Measurements from ENCODE around the gene FGF6. TPM values are rescaled to one million over a fixed set of nuclear protein-coding genes. Genes with fewer than 3 reads are reported as not detected.
"Not testable (repeated sequence)": the region's sequence is repeated elsewhere in the genome, so short reads cannot be mapped to it uniquely, and the experiment has no call there.

Gene FGF6
- total RNA-seq, 2 experiments from 2014 or later, result not detected

DNA sequence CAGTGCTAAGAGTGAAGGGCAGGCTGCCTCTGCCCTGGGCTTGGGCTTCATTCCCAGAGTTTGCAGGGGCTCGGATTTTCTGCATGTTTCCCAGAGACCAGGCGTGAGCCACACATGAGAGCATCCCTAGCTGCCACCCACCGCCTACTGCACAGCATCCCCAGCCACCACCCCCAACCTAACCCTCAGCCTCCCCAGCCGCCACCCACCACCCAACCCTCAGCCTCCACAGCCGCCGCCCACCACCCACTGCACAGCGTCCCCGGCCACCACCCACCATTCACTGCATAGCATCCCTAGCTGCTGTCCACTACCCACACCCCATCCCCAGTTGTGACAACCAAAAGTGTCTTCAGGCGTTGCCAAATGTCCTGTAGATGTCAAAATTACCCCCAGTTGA, 22.6 kb downstream of the FGF6 start:
- Mint-ChIP-seq H3K36me3 (no peaks in the 10 kb centered on the region), H3K27me3 (peaks cover 14% of the 10 kb centered on the region), H3K4me1 (no peaks in the 10 kb centered on the region), H3K4me3 (no peak overlapping the region), H3K27ac (no peak overlapping the region), H3K9me3 (ENCODE audit: low read depth) (no peaks in the 10 kb centered on the region)
- DNase-seq (no peak), ATAC-seq (no peak)
- CTCF ChIA-PET, result interaction anchor here (1.3 to 2.6 kb wide), 4 partner anchors 8 to 103 kb away, joined by 3 to 8 read pairs (median 4); no protein-coding TSS in a partner anchor

- Mint-ChIP-seq H3K36me3 (no peaks in the 10 kb centered on the region), H3K4me3 (no peak overlapping the region), H3K27me3 (peaks cover 18% of the 10 kb centered on the region), H3K9me3 (ENCODE audit: low read depth) (no peaks in the 10 kb centered on the region), H3K4me1 (no peaks in the 10 kb centered on the region), H3K27ac (no peak overlapping the region)
- CTCF ChIA-PET, result interaction anchor here (0.6 to 2.9 kb wide), 14 partner anchors 9 to 110 kb away, joined by 3 to 13 read pairs (median 4); no protein-coding TSS in a partner anchor
- DNase-seq, result no peak
- peak; percentile 66 for ATAC-seq
Measured at GRCh38 chr12:4421590-4422031, 24.0 kb downstream of the FGF6 start.

- H3K27ac Mint-ChIP-seq, result no peak overlapping the region
- peaks cover 31% of the 10 kb centered on the region for H3K27me3 Mint-ChIP-seq
- H3K4me1 Mint-ChIP-seq, result peaks cover 5% of the 10 kb centered on the region
- DNase-seq (no peak), ATAC-seq (no peak)
- H3K4me3 Mint-ChIP-seq, result no peak overlapping the region
- H3K36me3 Mint-ChIP-seq, result no peaks in the 10 kb centered on the region
- H3K9me3 Mint-ChIP-seq (ENCODE audit: low read depth), result no peaks in the 10 kb centered on the region
- CTCF ChIA-PET, result interaction anchor here (0.7 to 2.9 kb wide), 10 partner anchors 8 to 544 kb away, joined by 3 to 13 read pairs (median 3); no protein-coding TSS in a partner anchor
Measured at GRCh38 chr12:4420138-4420670, 25.4 kb downstream of the FGF6 start.

DNA sequence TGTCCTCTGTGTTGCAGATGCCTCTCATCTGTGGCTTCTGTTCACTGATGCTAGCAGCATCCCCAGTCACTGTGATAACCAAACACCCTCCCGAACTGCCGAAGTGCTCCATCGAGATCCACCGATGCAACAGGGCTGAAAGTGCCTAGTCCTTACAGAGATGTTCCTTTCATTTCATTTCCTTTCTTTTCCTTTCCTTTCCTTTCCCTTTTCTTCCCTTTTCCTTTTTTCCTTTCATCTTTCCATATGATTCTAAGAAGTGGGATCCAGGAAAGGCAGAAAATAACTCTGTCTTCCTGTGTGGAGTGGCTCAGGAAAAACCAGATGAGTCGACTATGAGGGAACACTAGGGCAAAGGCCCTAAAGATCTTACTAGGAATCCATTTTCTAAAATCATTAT, 26.7 kb downstream of the FGF6 start:
- ATAC-seq, result no peak
- DNase-seq, result no peak
- H3K27me3 Mint-ChIP-seq, result peaks cover 31% of the 10 kb centered on the region
- no peaks in the 10 kb centered on the region for H3K36me3 Mint-ChIP-seq
- H3K27ac Mint-ChIP-seq, result no peak overlapping the region
- H3K9me3 Mint-ChIP-seq (ENCODE audit: low read depth), result no peaks in the 10 kb centered on the region
- H3K4me1 Mint-ChIP-seq, result peaks cover 12% of the 10 kb centered on the region
- CTCF ChIA-PET, result no interaction called here
- H3K4me3 Mint-ChIP-seq, result no peak overlapping the region

GRCh38 chr12:4417936-4418335, 27.7 kb downstream of the FGF6 start:
- peaks cover 12% of the 10 kb centered on the region for H3K4me1 Mint-ChIP-seq
- peaks cover 37% of the 10 kb centered on the region for H3K27me3 Mint-ChIP-seq
- no peaks in the 10 kb centered on the region for H3K36me3 Mint-ChIP-seq
- ATAC-seq (no peak), DNase-seq (no peak)
- CTCF ChIA-PET, result interaction anchor here (0.8 to 1.0 kb wide), 2 partner anchors 63 to 110 kb away, joined by 3 read pairs; no protein-coding TSS in a partner anchor
- H3K4me3 Mint-ChIP-seq, result no peak overlapping the region
- no peak overlapping the region for H3K27ac Mint-ChIP-seq
- no peaks in the 10 kb centered on the region for H3K9me3 Mint-ChIP-seq (ENCODE audit: low read depth)

DNA sequence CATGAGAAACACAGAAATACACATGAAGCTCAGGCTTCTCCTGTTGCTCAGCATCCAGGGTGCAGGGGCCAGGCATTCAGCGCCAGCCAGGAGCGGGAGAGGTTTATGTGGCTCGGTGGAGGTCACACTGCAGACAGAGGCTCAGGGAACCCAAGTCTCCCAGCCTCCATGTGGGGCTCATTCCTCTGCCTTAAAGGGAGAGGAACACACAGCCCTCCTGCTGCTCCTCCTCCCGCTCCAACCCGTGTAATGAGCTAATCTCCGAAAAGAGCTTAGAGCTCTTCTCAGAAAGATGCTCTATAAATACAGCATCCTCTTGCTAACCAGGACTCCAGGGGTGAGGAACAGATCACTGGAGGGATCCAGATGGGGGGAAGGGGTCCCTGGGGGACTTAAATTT, 28.2 kb downstream of the FGF6 start:
- Mint-ChIP-seq H3K27ac (no peak overlapping the region), H3K4me1 (peaks cover 12% of the 10 kb centered on the region), H3K27me3 (peaks cover 42% of the 10 kb centered on the region), H3K36me3 (no peaks in the 10 kb centered on the region), H3K9me3 (ENCODE audit: low read depth) (no peaks in the 10 kb centered on the region), H3K4me3 (no peak overlapping the region)
- CTCF ChIA-PET, result interaction anchor here (0.8 to 1.0 kb wide), 2 partner anchors 63 to 110 kb away, joined by 3 read pairs; no protein-coding TSS in a partner anchor
- DNase-seq (no peak), ATAC-seq (no peak)

DNA sequence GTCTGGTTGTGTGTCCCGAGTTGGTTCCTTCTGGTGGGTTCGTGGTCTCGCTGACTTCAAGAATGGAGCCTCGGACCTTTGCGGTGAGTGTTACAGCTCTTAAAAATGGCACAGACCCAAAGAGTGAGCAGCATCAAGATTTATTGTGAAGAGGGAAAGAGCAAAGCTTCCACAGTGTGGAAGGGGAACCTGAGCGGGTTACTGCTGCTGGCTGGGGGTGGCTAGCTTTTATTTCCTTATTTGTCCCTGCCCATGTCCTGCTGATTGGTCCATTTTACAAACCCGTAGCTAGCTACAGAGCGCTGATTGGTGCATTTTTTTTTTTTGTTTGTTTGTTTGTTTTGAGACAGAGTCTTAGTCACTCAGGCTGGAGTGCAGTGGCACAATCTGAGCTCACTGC, 29.3 kb downstream of the FGF6 start:
- H3K27ac Mint-ChIP-seq, result no peak overlapping the region
- no peak overlapping the region for H3K4me3 Mint-ChIP-seq
- H3K9me3 Mint-ChIP-seq (ENCODE audit: low read depth), result no peaks in the 10 kb centered on the region
- ATAC-seq, result no peak
- H3K36me3 Mint-ChIP-seq, result no peaks in the 10 kb centered on the region
- H3K27me3 Mint-ChIP-seq, result peaks cover 53% of the 10 kb centered on the region
- CTCF ChIA-PET, result interaction anchor here (0.6 to 1.0 kb wide), 2 partner anchors 273 to 443 kb away, joined by 3 read pairs; no protein-coding TSS in a partner anchor
- peaks cover 12% of the 10 kb centered on the region for H3K4me1 Mint-ChIP-seq
- DNase-seq, result no peak

DNA sequence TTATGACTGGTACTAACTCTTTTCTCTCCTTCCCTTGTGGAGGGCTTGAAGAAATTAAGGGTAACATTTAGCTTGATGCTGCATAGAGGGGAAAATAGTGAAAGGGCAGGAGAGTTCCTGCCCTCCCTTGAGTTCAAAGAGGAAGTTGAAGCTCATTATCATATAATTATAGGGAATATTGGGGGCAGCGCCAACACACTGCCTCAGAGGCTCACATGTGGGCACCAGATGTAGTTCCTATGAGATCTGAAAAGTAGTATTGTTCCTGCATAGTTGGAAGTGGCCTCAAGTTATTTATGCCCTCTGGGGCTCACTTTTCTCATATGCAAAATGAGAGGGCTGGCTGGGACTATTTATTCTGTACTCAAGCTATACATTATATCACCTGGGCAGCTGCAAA, 33.1 kb downstream of the FGF6 start:
- no peaks in the 10 kb centered on the region for H3K36me3 Mint-ChIP-seq
- H3K9me3 Mint-ChIP-seq (ENCODE audit: low read depth), result no peaks in the 10 kb centered on the region
- H3K27ac Mint-ChIP-seq, result no peak overlapping the region
- H3K4me1 Mint-ChIP-seq, result peaks cover 12% of the 10 kb centered on the region
- DNase-seq (no peak), ATAC-seq (no peak)
- H3K27me3 Mint-ChIP-seq, result peaks cover 47% of the 10 kb centered on the region
- no peak overlapping the region for H3K4me3 Mint-ChIP-seq
- CTCF ChIA-PET, result interaction anchor here (1.6 to 2.2 kb wide), 2 partner anchors 9 to 115 kb away, joined by 3 to 7 read pairs; no protein-coding TSS in a partner anchor

DNA sequence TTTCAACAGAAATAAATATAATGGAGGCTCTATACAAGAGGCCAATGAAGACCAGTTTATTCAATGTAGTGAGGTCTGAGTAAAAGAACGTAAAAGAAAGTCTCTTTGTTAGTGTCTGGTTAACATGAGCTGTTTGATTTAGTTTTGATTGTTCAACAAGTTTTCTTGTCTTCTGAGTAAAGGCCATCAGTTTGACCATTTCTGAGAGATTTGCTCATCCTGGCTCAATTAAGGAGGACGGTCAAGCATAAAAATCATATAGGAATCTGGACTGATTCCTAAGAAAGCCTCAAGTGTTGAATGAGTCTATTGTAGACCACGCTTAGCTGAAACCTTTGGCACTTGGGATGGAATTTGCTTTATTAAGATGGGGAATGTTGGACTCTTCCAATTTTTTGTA, 33.6 kb downstream of the FGF6 start:
- Mint-ChIP-seq H3K36me3 (no peaks in the 10 kb centered on the region), H3K27ac (no peak overlapping the region)
- CTCF ChIA-PET, result interaction anchor here (2.2 kb wide), 1 partner anchor 9 kb away, joined by 7 read pairs; no protein-coding TSS in a partner anchor

GRCh38 chr12:4407136-4407535, 38.5 kb downstream of the FGF6 start:
- no peaks in the 10 kb centered on the region for H3K4me1 Mint-ChIP-seq
- CTCF ChIA-PET, result no interaction called here
- ATAC-seq (no peak), DNase-seq (no peak)
- no peaks in the 10 kb centered on the region for H3K9me3 Mint-ChIP-seq (ENCODE audit: low read depth)
- H3K27me3 Mint-ChIP-seq, result peaks cover 24% of the 10 kb centered on the region
- no peaks in the 10 kb centered on the region for H3K36me3 Mint-ChIP-seq
- no peak overlapping the region for H3K4me3 Mint-ChIP-seq
- H3K27ac Mint-ChIP-seq, result no peak overlapping the region

More for the DNA sequence above, 33.6 kb downstream of the FGF6 start:
- Mint-ChIP-seq H3K4me3 (no peak overlapping the region), H3K4me1 (peaks cover 12% of the 10 kb centered on the region), H3K27me3 (peaks cover 46% of the 10 kb centered on the region), H3K9me3 (ENCODE audit: low read depth) (no peaks in the 10 kb centered on the region)
- ATAC-seq (no peak), DNase-seq (no peak)

DNA sequence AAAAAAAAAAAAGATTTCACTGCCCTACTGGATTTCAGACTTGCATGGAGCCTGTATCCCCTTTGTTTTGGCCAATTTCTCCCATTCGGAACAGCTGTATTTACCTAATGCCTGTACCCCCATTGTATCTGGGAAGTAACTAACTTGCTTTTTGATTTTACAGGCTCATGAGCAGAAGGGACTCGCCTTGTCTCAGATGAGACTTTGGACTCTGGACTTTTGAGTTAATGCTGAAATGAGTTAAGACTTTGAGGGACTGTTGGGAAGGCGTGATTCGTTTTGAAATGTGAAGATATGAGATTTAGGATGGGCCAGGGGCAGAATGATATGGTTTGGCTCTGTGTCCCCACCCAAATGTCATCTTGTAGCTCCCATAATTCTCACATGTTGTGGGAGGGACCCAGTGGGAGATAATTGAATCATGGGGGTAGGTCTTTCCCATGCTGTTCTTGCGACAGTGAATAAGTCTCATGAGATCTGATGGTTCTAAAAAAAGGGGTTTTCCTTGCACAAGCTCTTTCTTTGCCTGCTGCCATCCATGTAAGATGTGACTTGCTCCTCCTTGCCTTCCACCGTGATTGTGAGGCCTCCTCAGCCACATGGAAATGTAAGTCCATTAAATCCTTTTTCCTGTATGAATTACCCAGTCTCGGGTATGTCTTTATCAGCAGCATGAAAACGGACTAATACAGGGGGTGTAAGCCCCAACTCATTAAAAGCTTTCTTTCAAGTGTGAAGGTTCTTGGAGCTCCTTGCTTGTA, 40.6 kb downstream of the FGF6 start:
- H3K9me3 Mint-ChIP-seq (ENCODE audit: low read depth); H3K36me3 Mint-ChIP-seq; DNase-seq; ATAC-seq; H3K4me3 Mint-ChIP-seq; H3K27ac Mint-ChIP-seq; H3K4me1 Mint-ChIP-seq: not testable (repeated sequence)
- CTCF ChIA-PET, result interaction anchor here (1.3 kb wide), 1 partner anchor 15 kb away, joined by 3 read pairs; no protein-coding TSS in a partner anchor
- peaks cover 27% of the 10 kb centered on the region for H3K27me3 Mint-ChIP-seq

GRCh38 chr12:4402996-4403395, 42.6 kb downstream of the FGF6 start:
- no peaks in the 10 kb centered on the region for H3K9me3 Mint-ChIP-seq (ENCODE audit: low read depth)
- H3K27ac Mint-ChIP-seq, result no peak overlapping the region

DNA sequence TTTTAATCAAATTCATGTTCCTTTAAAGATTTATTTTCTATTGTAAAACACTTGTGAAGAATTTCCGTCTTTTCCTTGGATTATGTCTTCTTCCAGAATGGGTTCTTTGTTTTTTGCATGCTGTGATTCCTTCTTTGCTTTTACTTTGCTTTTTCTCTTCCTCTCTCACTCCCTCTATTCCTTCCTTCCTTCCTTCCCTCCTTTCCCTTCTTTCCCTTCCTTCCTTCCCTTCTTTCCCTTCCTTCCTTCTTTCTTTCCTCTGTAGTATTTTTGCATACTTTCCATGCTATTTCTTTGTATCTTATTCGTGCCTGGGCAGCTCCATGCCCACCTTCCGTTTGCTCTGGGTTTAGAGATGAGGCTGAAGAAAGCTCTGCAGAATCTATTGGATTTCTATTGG, 44.5 kb downstream of the FGF6 start:
- CTCF ChIA-PET, result no interaction called here
- no peak for ATAC-seq

More at GRCh38 chr12:4402996-4403395, 42.6 kb downstream of the FGF6 start:
- ATAC-seq, result no peak
- H3K4me1 Mint-ChIP-seq, result no peaks in the 10 kb centered on the region
- DNase-seq, result no peak
- CTCF ChIA-PET, result no interaction called here
- no peak overlapping the region for H3K4me3 Mint-ChIP-seq
- H3K36me3 Mint-ChIP-seq, result no peaks in the 10 kb centered on the region
- peaks cover 32% of the 10 kb centered on the region for H3K27me3 Mint-ChIP-seq

More for the DNA sequence above, 44.5 kb downstream of the FGF6 start:
- no peak overlapping the region for H3K4me3 Mint-ChIP-seq
- H3K36me3 Mint-ChIP-seq, result no peaks in the 10 kb centered on the region
- no peak for DNase-seq
- H3K27me3 Mint-ChIP-seq, result peaks cover 40% of the 10 kb centered on the region
- H3K9me3 Mint-ChIP-seq (ENCODE audit: low read depth), result no peaks in the 10 kb centered on the region
- no peaks in the 10 kb centered on the region for H3K4me1 Mint-ChIP-seq
- no peak overlapping the region for H3K27ac Mint-ChIP-seq

All from activated CD8-positive, alpha-beta memory T cell treated with anti-CD3 and anti-CD28 coated beads, Interleukin-2, amount 10 ng/mL, durations not matched to agents 7 days and 5 days (primary cell).